MM.1S (cell line): Measurements from ENCODE around the gene ANK2.

Experiments
- CTCF ChIP-seq: fragments of 300-600 bp; sonication (generic); IDR thresholded peaks from 2 replicates; pipeline ENCODE4 v1.5.1; 2016; ENCODE audit warnings: antibody characterized with exemption, low read length, mixed read lengths
- EZH2 ChIP-seq: fragments of 300-600 bp; sonication (generic); optimal IDR thresholded peaks from 2 replicates; pipeline ENCODE3; 2017; ENCODE audit warnings: low read depth, mild to moderate bottlenecking, antibody characterized with exemption, low read length, mixed read lengths
- EZH2phosphoT487 ChIP-seq: fragments of 300-600 bp; sonication (generic); IDR thresholded peaks from 2 replicates; pipeline ENCODE4 v1.6.1; 2018; ENCODE audit warnings: antibody characterized with exemption, low read length

GRCh38 chr4:113312529-113312928 is 263.1 kb downstream of the ANK2 start:
- TF ChIP-seq CTCF, result no peak
- no peak for TF ChIP-seq EZH2phosphoT487
- no peak for TF ChIP-seq EZH2
